ENCODE results near the gene BTG2. TPM values are rescaled to one million over a fixed set of nuclear protein-coding genes. Genes with fewer than 3 reads are reported as not detected.

Gene BTG2
- total RNA-seq, 1 donor from 2014 or later, result 24.1 TPM

DNA sequence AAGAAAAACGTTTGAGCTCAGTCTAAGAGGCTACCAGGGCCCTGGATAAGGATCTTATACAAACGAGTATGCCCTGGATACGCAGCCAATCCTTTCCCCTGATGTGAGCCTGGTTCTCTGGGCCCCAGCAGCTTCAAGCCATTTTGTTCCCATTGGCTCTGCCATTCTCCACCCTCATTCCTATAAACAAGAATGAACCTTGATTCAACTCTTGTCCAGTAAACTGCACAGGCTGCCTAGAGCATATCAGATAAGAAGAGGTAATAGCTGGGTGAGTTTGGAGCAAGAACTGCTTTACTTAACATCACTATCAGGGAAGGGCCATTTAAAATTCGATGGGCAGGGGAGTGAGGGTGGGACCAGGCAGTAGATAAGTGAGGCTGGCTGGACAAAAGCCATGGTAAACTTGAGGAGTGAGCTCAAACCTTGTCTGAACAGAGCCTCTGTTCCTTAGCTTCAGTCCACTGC is 11.3 kb downstream of the BTG2 start:
- peaks cover 2% of the 10 kb centered on the region for H3K27me3 ChIP-seq (ENCODE audit: control insufficient read depth, insufficient read depth, low read length)
- TF ChIP-seq, protein P1, sequence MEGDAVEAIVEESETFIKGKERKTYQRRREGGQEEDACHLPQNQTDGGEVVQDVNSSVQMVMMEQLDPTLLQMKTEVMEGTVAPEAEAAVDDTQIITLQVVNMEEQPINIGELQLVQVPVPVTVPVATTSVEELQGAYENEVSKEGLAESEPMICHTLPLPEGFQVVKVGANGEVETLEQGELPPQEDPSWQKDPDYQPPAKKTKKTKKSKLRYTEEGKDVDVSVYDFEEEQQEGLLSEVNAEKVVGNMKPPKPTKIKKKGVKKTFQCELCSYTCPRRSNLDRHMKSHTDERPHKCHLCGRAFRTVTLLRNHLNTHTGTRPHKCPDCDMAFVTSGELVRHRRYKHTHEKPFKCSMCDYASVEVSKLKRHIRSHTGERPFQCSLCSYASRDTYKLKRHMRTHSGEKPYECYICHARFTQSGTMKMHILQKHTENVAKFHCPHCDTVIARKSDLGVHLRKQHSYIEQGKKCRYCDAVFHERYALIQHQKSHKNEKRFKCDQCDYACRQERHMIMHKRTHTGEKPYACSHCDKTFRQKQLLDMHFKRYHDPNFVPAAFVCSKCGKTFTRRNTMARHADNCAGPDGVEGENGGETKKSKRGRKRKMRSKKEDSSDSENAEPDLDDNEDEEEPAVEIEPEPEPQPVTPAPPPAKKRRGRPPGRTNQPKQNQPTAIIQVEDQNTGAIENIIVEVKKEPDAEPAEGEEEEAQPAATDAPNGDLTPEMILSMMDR (IDR thresholded peaks at IDR 0.05; ENCODE audit: insufficient read depth, low read length, poor library complexity, severe bottlenecking), result no peak

DNA sequence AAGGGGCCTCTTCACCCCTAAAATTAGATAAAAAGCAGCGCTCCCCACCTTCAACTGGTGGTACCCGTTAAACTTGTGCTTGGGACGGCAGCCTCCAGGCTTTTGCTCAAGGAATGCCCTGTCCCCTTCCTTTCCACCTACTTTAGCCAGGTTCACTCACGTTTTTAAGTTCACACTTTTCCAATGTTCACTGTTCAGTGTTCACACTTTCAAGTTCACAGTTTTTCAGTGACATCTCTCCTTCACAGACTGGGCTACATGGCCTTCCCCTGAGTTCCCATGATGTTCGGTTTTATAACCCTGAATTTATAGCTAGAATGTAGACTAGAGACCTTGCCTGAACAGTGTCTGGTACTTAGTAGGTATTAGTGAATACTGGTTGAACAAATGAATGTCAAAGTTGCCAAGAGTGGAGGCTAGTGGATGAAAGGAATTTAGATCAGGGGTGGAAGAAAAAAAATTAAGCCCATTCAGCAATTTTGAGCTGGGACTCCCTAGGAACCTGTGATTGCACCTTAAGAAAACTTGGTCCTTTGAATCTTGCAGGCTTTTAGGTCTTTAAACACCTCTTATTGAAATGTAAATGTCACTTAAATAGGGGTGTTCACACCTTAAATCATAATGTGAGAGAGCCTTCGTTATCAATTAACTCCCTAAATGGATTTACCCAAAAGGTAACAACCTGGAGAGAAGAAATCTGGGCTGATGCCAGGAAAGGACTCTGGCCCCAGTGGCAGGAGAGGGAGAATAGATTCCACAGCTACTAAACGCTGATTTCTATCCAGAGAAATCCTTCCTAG is 12.3 kb downstream of the BTG2 start:
- peaks cover 2% of the 10 kb centered on the region for H3K27me3 ChIP-seq (ENCODE audit: control insufficient read depth, insufficient read depth, low read length)
- DNase-seq (ENCODE audit: low read depth), result no peak
- no peaks in the 10 kb centered on the region for H3K36me3 ChIP-seq (ENCODE audit: control insufficient read depth, insufficient read depth, low read length)
- TF ChIP-seq, protein P1 (IDR thresholded peaks at IDR 0.05; ENCODE audit: insufficient read depth, low read length, poor library complexity, severe bottlenecking), result no peak
- H3K4me3 ChIP-seq (ENCODE audit: low read depth, low read length), result no peak overlapping the region

More for the DNA sequence above, 11.3 kb downstream of the BTG2 start:
- DNase-seq (ENCODE audit: low read depth), result no peak
- Histone ChIP-seq H3K36me3 (ENCODE audit: control insufficient read depth, insufficient read depth, low read length) (no peaks in the 10 kb centered on the region), H3K4me3 (ENCODE audit: low read depth, low read length) (no peak overlapping the region)

DNA sequence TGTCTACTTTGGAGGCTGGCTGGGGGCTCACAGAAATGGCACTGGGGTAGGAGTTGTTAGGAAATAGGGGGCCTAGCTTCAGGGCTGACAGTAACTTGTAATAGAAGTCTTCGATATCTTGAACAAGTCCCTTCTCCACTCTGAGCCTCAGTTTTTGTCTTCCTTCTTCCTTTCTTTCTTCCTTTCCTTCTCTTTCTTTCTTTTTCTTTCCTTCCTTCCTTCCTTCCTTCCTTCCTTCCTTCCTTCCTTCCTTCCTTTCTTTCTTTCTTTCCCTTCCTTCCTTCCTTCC is 12.9 kb downstream of the BTG2 start:
- Histone ChIP-seq H3K27me3 (ENCODE audit: control insufficient read depth, insufficient read depth, low read length) (peaks cover 2% of the 10 kb centered on the region), H3K4me3 (ENCODE audit: low read depth, low read length) (no peak overlapping the region), H3K36me3 (ENCODE audit: control insufficient read depth, insufficient read depth, low read length) (no peaks in the 10 kb centered on the region)
- DNase-seq (ENCODE audit: low read depth), result no peak
- TF ChIP-seq, protein P1 (IDR thresholded peaks at IDR 0.05; ENCODE audit: insufficient read depth, low read length, poor library complexity, severe bottlenecking), result no peak

DNA sequence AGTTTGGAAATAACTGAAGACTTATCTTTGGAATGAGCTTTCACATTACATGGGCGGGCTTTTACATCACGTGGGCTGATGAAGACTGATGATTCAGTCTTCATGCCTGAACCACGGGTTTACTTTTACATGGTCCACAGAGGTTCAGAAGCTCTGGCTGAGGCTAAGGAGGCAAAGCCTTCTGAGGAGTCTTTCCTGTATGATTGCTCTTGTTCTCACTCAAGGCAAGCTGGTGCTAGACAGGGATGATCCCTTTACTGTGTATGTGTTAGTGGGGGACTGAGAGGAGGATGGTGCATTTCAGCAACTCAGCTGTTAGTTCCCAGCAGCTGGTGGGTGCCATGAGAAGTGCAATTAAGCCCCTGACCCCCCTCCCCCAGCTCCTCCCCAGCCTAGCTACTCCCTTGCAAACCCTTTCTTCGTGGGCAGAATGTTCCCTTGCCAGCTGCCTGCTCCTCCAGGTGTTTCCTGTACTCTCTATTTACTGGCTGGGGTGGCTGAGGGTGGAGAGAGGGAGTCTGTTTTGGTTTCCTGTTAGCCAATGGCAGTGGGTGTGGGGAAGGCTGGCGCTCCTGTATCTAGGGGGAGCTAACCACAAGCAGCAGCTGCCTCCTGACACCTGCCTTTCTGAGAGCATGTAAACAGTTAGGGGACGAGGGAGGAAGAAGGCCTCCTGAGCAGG is 15.4 kb downstream of the BTG2 start:
- no peak overlapping the region for H3K4me3 ChIP-seq (ENCODE audit: low read depth, low read length)
- no peaks in the 10 kb centered on the region for H3K36me3 ChIP-seq (ENCODE audit: control insufficient read depth, insufficient read depth, low read length)
- peaks cover 2% of the 10 kb centered on the region for H3K27me3 ChIP-seq (ENCODE audit: control insufficient read depth, insufficient read depth, low read length)
- no peak for DNase-seq (ENCODE audit: low read depth)
- TF ChIP-seq, protein P1 (IDR thresholded peaks at IDR 0.05; ENCODE audit: insufficient read depth, low read length, poor library complexity, severe bottlenecking), result no peak

DNA sequence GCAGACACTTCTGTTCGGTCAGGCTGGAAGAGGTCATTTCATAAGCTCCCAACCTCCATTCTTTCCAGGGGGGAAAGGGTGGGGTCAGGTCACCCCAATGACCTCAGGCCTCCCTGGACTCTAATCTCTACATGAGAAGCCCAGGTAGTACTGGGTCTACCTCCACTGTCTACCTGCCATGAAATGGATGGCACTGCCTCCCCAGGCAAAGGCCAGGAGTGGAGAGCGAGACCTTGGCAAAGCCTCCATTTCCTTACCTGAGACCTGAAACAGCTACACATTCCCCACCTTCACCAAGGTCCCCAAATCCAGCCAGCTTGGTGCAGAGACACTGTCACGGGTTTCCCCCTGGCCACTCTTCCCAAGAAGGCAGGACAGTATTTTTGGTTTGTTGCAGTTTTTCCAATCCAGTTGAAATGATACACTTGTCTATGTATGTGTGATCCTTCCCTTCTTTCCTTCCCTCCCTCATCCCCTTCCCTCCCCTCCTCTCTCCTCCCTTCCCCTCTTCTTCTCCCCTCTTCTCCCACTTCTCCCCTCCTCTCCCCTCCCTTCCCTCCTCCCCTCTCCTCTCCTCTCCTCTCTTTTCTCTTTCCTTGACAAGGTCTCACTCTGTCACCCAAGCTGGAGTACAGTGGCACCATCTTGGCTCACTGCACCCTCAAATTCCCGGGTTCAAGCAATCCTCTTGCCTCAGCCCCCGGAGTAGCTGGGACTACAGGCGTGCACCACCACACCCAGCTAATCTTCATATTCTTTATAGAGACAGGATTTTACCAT is 16.1 kb downstream of the BTG2 start:
- H3K4me3 ChIP-seq (ENCODE audit: low read depth, low read length), result no peak overlapping the region
- H3K27me3 ChIP-seq (ENCODE audit: control insufficient read depth, insufficient read depth, low read length), result peaks cover 2% of the 10 kb centered on the region

More for the DNA sequence above, 16.1 kb downstream of the BTG2 start:
- DNase-seq (ENCODE audit: low read depth), result no peak
- H3K36me3 ChIP-seq (ENCODE audit: control insufficient read depth, insufficient read depth, low read length), result no peaks in the 10 kb centered on the region
- TF ChIP-seq, protein P1 (IDR thresholded peaks at IDR 0.05; ENCODE audit: insufficient read depth, low read length, poor library complexity, severe bottlenecking), result no peak

All from kidney epithelial cell (primary cell).